Spleen (tissue), 7 donors: ENCODE data around the gene EPYC.

Source experiments
- CTCF ChIP-seq, 11 experiments: fragments of 200-600 bp in 7 of 11; fragments of 450-650 bp in 4 of 11; sonication (generic) in 4 of 11; IDR thresholded peaks in 8 of 11; conservative IDR thresholded peaks in 3 of 11; 1 replicate in 7 of 11; 2 replicates in 4 of 11; pipeline versions ENCODE4 v1.4.0 to v1.8.0; 2016 to 2021; ENCODE audit warnings: antibody characterized with exemption in 11 of 11, inconsistent platforms in 4 of 11, mild to moderate bottlenecking in 1 of 11
- POLR2A ChIP-seq, 3 donors: fragments of 450-650 bp; IDR thresholded peaks; one replicate each; pipeline ENCODE4 v1.5.1; 2017; ENCODE audit warnings: antibody characterized with exemption in 3 of 3, mild to moderate bottlenecking in 1 of 3
- donor health status: DM: no; HTN: no; CAD: no; lungs with moderate emphysema.
- donor health status: DM: no; HTN: no; CAD: no.
- donor health status: DM: no; HTN: no; CAD: no.

DNA sequence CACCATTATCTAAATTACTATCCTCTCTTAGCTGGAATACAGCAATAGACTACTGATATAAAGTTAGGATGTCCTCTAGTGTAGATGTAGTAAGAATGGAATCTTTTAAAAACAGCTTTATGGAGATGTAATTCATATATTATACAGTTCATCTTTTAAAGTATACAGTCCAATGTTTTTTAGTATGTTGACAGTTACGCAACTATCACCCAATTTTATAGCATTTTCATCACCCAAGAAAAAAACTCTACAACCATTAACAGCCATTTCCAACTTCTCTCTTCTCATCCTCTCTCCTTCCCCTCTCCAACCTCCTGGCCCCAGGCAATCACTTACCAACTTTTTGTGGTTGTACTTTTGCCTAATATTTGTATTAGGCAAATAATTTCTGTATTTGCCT lies 22.6 kb downstream of the EPYC start:
- no peak for TF ChIP-seq POLR2A (IDR thresholded peaks at IDR 0.05)
- no peak for TF ChIP-seq CTCF (IDR thresholded peaks at IDR 0.05 in 8 of 11, conservative IDR thresholded peaks at IDR 0.05 in 3 of 11)
